Activated CD8-positive, alpha-beta T cell treated with anti-CD3 and anti-CD28 coated beads for 36 hours (primary cell): Measurements from ENCODE around the gene USP5. TPM values are rescaled to one million over a fixed set of nuclear protein-coding genes. Genes with fewer than 3 reads are reported as not detected.

ENCODE experiments used
- ATAC-seq: fragments of 200-7000 bp; cut with Tn5 transposase; one replicate; pipeline ENCODE4 v1.10.0; 2021; ENCODE audit warnings: mild to moderate bottlenecking, moderate library complexity
- CTCF ChIA-PET: fragments of 350-600 bp; sonication (Branson Sonifier 250); formaldehyde crosslinking; loops from one replicate; lab custom pipeline; 2021; ENCODE audit warnings: antibody characterized with exemption; lab: Charles Lee
- POLR2A ChIA-PET: fragments of 350-600 bp; sonication (Branson Sonifier 250); formaldehyde crosslinking; loops from one replicate; lab custom pipeline; 2021; ENCODE audit warnings: antibody characterized with exemption; lab: Charles Lee
- DNase-seq: peaks from one replicate; pipeline ENCODE4 v3.0.0-alpha.2; 2020
- H3K27ac Mint-ChIP-seq: one replicate; pipeline ENCODE4 v1.8.0; 2021; ENCODE audit warnings: mild to moderate bottlenecking, mixed read lengths
- H3K27me3 Mint-ChIP-seq: one replicate; pipeline ENCODE4 v1.8.0; 2021; ENCODE audit warnings: mixed read lengths
- H3K36me3 Mint-ChIP-seq: one replicate; pipeline ENCODE4 v1.8.0; 2021; ENCODE audit warnings: low read depth, mixed read lengths
- H3K4me1 Mint-ChIP-seq: one replicate; pipeline ENCODE4 v1.8.0; 2021; ENCODE audit warnings: low read depth, mixed read lengths
- H3K4me3 Mint-ChIP-seq: one replicate; pipeline ENCODE4 v1.8.0; 2021; ENCODE audit warnings: mild to moderate bottlenecking, moderate library complexity, mixed read lengths
- H3K9me3 Mint-ChIP-seq: one replicate; pipeline ENCODE4 v1.8.0; 2021; ENCODE audit warnings: mixed read lengths
- intact Hi-C: fragments of 100-400 bp; cut with micrococcal nuclease; formaldehyde crosslinking; loops from one replicate; pipeline ENCODE4 v1.10.0; 2022
- total RNA-seq, 2 experiments: library from RNA; stranded (reverse); gene quantifications; one replicate each; pipeline ENCODE4 v1.2.3, GENCODE V29; 2021
- TF ChIP-seq, protein P1 (sequence below): fragments of 200-600 bp; IDR thresholded peaks from one replicate; pipeline ENCODE4 v1.8.0; 2022; ENCODE audit warnings: antibody characterized with exemption, mild to moderate bottlenecking

Gene USP5
- total RNA-seq, 2 experiments from 2014 or later: 109 to 112 TPM

GRCh38 chr12:6915789-6916285 lies 63.9 kb downstream of the USP5 start:
- peak overlapping the region; percentile 46 for H3K27ac Mint-ChIP-seq
- H3K4me3 Mint-ChIP-seq: peak overlapping the region; percentile 95
- intact Hi-C loops: no loop called here
- CTCF ChIA-PET: interaction anchor here (1.0 to 5.8 kb wide), 3 partner anchors 22 to 29 kb away, joined by 3 to 27 read pairs (median 4); no protein-coding TSS in a partner anchor
- TF ChIP-seq, protein P1, sequence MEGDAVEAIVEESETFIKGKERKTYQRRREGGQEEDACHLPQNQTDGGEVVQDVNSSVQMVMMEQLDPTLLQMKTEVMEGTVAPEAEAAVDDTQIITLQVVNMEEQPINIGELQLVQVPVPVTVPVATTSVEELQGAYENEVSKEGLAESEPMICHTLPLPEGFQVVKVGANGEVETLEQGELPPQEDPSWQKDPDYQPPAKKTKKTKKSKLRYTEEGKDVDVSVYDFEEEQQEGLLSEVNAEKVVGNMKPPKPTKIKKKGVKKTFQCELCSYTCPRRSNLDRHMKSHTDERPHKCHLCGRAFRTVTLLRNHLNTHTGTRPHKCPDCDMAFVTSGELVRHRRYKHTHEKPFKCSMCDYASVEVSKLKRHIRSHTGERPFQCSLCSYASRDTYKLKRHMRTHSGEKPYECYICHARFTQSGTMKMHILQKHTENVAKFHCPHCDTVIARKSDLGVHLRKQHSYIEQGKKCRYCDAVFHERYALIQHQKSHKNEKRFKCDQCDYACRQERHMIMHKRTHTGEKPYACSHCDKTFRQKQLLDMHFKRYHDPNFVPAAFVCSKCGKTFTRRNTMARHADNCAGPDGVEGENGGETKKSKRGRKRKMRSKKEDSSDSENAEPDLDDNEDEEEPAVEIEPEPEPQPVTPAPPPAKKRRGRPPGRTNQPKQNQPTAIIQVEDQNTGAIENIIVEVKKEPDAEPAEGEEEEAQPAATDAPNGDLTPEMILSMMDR: no peak
- no peaks in the 10 kb centered on the region for H3K27me3 Mint-ChIP-seq
- ATAC-seq (no peak), DNase-seq (no peak)
- no peaks in the 10 kb centered on the region for H3K9me3 Mint-ChIP-seq
- peaks cover 48% of the 10 kb centered on the region for H3K36me3 Mint-ChIP-seq
- peaks cover 43% of the 10 kb centered on the region for H3K4me1 Mint-ChIP-seq
- POLR2A ChIA-PET: interaction anchor here (0.6 to 8.2 kb wide), 8 partner anchors 8 to 128 kb away, joined by 3 to 62 read pairs (median 4); partner anchors contain the start of genes C12orf57 and RNU7-1

Other genes starting within 250 kb of the USP5 start
- 100 to 1,000 TPM; 273 to 277 TPM for gene CHD4, start 244.8 kb upstream of the USP5 start, total RNA-seq
- gene LPAR5, start 216.2 kb upstream of the USP5 start, total RNA-seq: 1 to 10 TPM; 6.6 to 8.1 TPM
- 1 to 10 TPM; 1.3 to 2.0 TPM for gene ACRBP, start 204.7 kb upstream of the USP5 start, total RNA-seq
- gene ING4, start 189.0 kb upstream of the USP5 start, total RNA-seq: 10 to 100 TPM; 16.6 to 16.7 TPM
- 10 to 100 TPM; 55.2 to 56.7 TPM for gene ZNF384, start 162.8 kb upstream of the USP5 start, total RNA-seq
- gene PIANP, start 151.3 kb upstream of the USP5 start, total RNA-seq: not detected
- gene COPS7A, start 128.1 kb upstream of the USP5 start, total RNA-seq: 10 to 100 TPM; 35.9 to 38.8 TPM
- gene MLF2, start 99.0 kb upstream of the USP5 start, total RNA-seq: 100 to 1,000 TPM; 149 to 151 TPM
- 10 to 100 TPM; 78.6 TPM for gene PTMS, start 85.8 kb upstream of the USP5 start, total RNA-seq
- gene LAG3, start 79.6 kb upstream of the USP5 start, total RNA-seq: 100 to 1,000 TPM; 264 to 268 TPM
- 10 to 100 TPM; 11.1 to 14.1 TPM for gene CD4, start 62.6 kb upstream of the USP5 start, total RNA-seq
- gene GPR162, start 30.3 kb upstream of the USP5 start, total RNA-seq: 1 to 10 TPM; 2.0 to 2.1 TPM
- 1 to 10 TPM; 2.1 to 2.3 TPM for gene P3H3, start 23.7 kb upstream of the USP5 start, total RNA-seq
- gene GNB3, start 11.2 kb upstream of the USP5 start, total RNA-seq: 1 to 10 TPM in 1 of 2 experiments, under 1 TPM in 1; 0.50 to 1.1 TPM
- 10 to 100 TPM; 74.6 to 83.8 TPM for gene CDCA3, start 864 bp upstream of the USP5 start, total RNA-seq
- 1,000 to 10,000 TPM; 1,714 to 1,776 TPM for gene TPI1, start 15.4 kb downstream of the USP5 start, total RNA-seq
- gene SPSB2, start 21.2 kb downstream of the USP5 start, total RNA-seq: 1 to 10 TPM; 2.2 to 2.6 TPM
- 1 to 10 TPM; 4.6 to 5.3 TPM for gene LRRC23, start 52.7 kb downstream of the USP5 start, total RNA-seq
- gene ENO2, start 62.4 kb downstream of the USP5 start, total RNA-seq: 100 to 1,000 TPM; 315 to 330 TPM
- gene ATN1, start 75.8 kb downstream of the USP5 start, total RNA-seq: 10 to 100 TPM; 26.4 to 28.5 TPM
- gene RNU7-1, start 91.7 kb downstream of the USP5 start, total RNA-seq: not detected
- 100 to 1,000 TPM; 226 to 244 TPM for gene C12orf57, start 91.9 kb downstream of the USP5 start, total RNA-seq
- 100 to 1,000 TPM; 485 to 489 TPM for gene PTPN6, start 99.2 kb downstream of the USP5 start, total RNA-seq
- gene PHB2, start 118.5 kb downstream of the USP5 start, total RNA-seq: 100 to 1,000 TPM; 419 to 428 TPM
- 10 to 100 TPM; 88.6 to 97.8 TPM for gene EMG1, start 118.8 kb downstream of the USP5 start, total RNA-seq
- gene LPCAT3, start 166.3 kb downstream of the USP5 start, total RNA-seq: 10 to 100 TPM; 17.3 to 18.1 TPM
- gene C1S, start 208.6 kb downstream of the USP5 start, total RNA-seq: 1 to 10 TPM; 1.7 TPM
- 1 to 10 TPM in 1 of 2 experiments, under 1 TPM in 1; 0.97 to 2.4 TPM for gene C1R, start 240.3 kb downstream of the USP5 start, total RNA-seq